Heart left ventricle (tissue), 16 donors: ENCODE results near the gene SH3YL1. TPM values are rescaled to one million over a fixed set of nuclear protein-coding genes. Genes with fewer than 3 reads are reported as not detected.

Experiments used
- ATAC-seq, 4 donors: fragments of 200-7000 bp; cut with Tn5 transposase; one replicate each; pipeline ENCODE4 v1.9.1; 2020 to 2022; ENCODE audit warnings: moderate library complexity in 4 of 4, mild to moderate bottlenecking in 3 of 4, moderate number of reproducible peaks in 1 of 4
- DNase-seq, 5 donors: peaks; one replicate each; pipeline ENCODE4 v3.0.0-alpha.2; 2020
- H3K27ac ChIP-seq, 12 donors: fragments of 200-600 bp; sonication (generic) in 4 of 12; one replicate each; pipeline versions ENCODE4 v1.5.0 to v1.8.0; 2016 to 2022; ENCODE audit warnings: mild to moderate bottlenecking in 2 of 12
- H3K27me3 ChIP-seq, 9 donors: fragments of 200-600 bp; sonication (generic) in 2 of 9; one replicate each; pipeline versions ENCODE4 v1.5.1 to v1.8.0; 2016 to 2022; ENCODE audit warnings: mild to moderate bottlenecking in 3 of 9
- H3K36me3 ChIP-seq, 9 donors: fragments of 200-600 bp; sonication (generic) in 2 of 9; one replicate each; pipeline versions ENCODE4 v1.5.0 to v1.8.0; 2018 to 2022; ENCODE audit warnings: mild to moderate bottlenecking in 2 of 9
- H3K4me1 ChIP-seq, 12 donors: fragments of 200-600 bp; sonication (generic) in 4 of 12; one replicate each; pipeline versions ENCODE4 v1.5.0 to v1.8.0; 2016 to 2022; ENCODE audit warnings: mild to moderate bottlenecking in 3 of 12
- H3K4me3 ChIP-seq, 12 donors: fragments of 200-600 bp; sonication (generic) in 4 of 12; one replicate each; pipeline versions ENCODE4 v1.5.0 to v1.8.0; 2017 to 2022; ENCODE audit warnings: mild to moderate bottlenecking in 9 of 12, moderate library complexity in 4 of 12
- H3K9me3 ChIP-seq, 12 donors: fragments of 200-600 bp; sonication (generic) in 4 of 12; one replicate each; pipeline versions ENCODE4 v1.5.0 to v1.8.0; 2016 to 2022; ENCODE audit warnings: mild to moderate bottlenecking in 1 of 12
- POLR2A ChIP-seq, 2 donors: fragments of 450-650 bp; IDR thresholded peaks; one replicate each; pipeline ENCODE4 v1.6.1; 2017; ENCODE audit warnings: antibody characterized with exemption in 2 of 2, mild to moderate bottlenecking in 2 of 2, moderate library complexity in 2 of 2
- WGBS, 4 donors: extraction: QIAGEN DNeasy Blood & Tissue Kit in 2 of 4; methylation state at CpG; one replicate each; pipeline versions ENCODE4 v1.1.5 to v1.1.7; 2013 to 2018; 5-methylcytosine and 5-hydroxymethylcytosine counted together
- intact Hi-C, 10 donors: fragments of 100-400 bp; cut with DNase I; formaldehyde crosslinking; loops; one replicate each; pipeline versions ENCODE4 v1.11.1 to v1.14.2; 2022
- polyA plus RNA-seq, 2 donors: library from polyadenylated mRNA; stranded (reverse); fragments of 200-250 nt; gene quantifications; one replicate each; pipeline ENCODE4 v1.2.3, GENCODE V29; 2013
- total RNA-seq, 9 donors: library from RNA; depleted of rRNA in 2 of 9; stranded (reverse); fragments of >200 nt in 2 of 9; fragmentation: NEBNext Ultra II Directional in 3 of 9; extraction: Animal tissue kit (Norgen Biotek cat#: 25700) in 3 of 9; gene quantifications; one replicate each; pipeline versions ENCODE4 v1.1.0 to v1.2.4, GENCODE V29; 2016 to 2023
- TF ChIP-seq, protein P1 (sequence below), 12 donors: fragments of 200-600 bp; sonication (generic) in 4 of 12; IDR thresholded peaks; one replicate each; pipeline versions ENCODE4 v1.5.0 to v1.8.0; 2018 to 2022; ENCODE audit warnings: antibody characterized with exemption in 12 of 12, mild to moderate bottlenecking in 5 of 12
- donor health status: ischemic (EF 13 %, LVEDD 7.1; RV severe dilation, severe dysfunction).
- donor health status: healthy with polysubstance abuse.
- donor health status: DM: no; HTN: yes; CAD: no.
- donor health status: DM: no; HTN: no; CAD: no.
- donor health status: ischemic (EF 25% LVEDD 6.9; RV normal size, moderate dysfunction).
- donor health status: ischemic (EF 25% LVEDD 5.7; RV mildly dilated, moderate dysfunction).
- donor health status: healthy.
- donor health status: DM: yes; HTN: yes; CAD: no.
- donor health status: ischemic (EF 35%, LVEDD 5.7; RV mildly dilated, moderate dysfunction).
- donor health status: nonischemic (EF 11% LVEDD 7.7; RV severe dilation, severe dysfunction).
- donor health status: DM: yes; HTN: yes; CAD: no.
- donor health status: PGD.
- donor health status: ischemic (EF 29% LVEDD 5.4; RV normal size, mild dysfunction).
- donor health status: nonischemic (EF 23%, LVEDD 6.1; RV moderate dilation, normal function).

SH3YL1 gene
- total and polyA plus RNA-seq, 11 donors: 4.9 to 16.4 (median 10.5) TPM

DNA sequence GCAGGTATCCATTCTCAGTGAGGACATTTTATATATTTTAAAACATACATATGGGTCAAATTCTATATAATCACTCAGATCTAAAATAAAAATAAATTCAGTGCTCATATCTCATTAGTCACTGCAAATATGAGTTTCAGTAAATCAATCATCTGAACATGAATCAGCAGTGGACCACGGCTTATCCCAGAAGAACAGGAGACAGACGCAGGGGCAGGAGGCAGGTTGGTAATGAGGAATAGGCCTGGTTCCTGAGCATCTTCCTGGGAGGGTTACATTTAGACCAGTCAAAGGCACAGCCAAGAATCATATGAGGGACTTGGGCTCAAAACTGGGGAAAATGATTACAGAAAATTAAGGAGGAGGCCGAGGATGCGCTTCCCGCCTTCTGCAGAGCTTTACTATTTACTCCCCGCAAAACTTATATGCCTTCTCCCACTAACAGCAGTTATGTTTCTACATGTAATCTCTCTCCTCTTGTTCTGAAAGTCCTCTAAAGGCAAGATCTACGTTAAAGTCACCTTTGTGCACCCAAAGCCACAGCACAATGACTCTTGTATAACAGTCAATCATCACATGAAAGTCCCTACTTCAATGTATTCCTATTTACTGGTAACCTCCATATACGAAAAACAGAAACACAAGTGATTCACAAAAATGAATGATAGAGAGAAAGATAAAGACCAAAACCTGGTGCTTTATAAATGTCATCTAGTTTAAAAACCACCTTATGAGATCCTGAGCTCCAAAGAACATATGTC is 35.1 kb downstream of the SH3YL1 start:
- H3K4me1 ChIP-seq: no peaks in the 10 kb centered on the region
- no peak overlapping the region for H3K27ac ChIP-seq
- intact Hi-C loops: no loop called here
- no peaks in the 10 kb centered on the region for H3K9me3 ChIP-seq
- H3K4me3 ChIP-seq: no peak overlapping the region
- ATAC-seq (no peak), DNase-seq (no peak)
- no peaks in the 10 kb centered on the region for H3K27me3 ChIP-seq
- TF ChIP-seq, protein P1, sequence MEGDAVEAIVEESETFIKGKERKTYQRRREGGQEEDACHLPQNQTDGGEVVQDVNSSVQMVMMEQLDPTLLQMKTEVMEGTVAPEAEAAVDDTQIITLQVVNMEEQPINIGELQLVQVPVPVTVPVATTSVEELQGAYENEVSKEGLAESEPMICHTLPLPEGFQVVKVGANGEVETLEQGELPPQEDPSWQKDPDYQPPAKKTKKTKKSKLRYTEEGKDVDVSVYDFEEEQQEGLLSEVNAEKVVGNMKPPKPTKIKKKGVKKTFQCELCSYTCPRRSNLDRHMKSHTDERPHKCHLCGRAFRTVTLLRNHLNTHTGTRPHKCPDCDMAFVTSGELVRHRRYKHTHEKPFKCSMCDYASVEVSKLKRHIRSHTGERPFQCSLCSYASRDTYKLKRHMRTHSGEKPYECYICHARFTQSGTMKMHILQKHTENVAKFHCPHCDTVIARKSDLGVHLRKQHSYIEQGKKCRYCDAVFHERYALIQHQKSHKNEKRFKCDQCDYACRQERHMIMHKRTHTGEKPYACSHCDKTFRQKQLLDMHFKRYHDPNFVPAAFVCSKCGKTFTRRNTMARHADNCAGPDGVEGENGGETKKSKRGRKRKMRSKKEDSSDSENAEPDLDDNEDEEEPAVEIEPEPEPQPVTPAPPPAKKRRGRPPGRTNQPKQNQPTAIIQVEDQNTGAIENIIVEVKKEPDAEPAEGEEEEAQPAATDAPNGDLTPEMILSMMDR (IDR thresholded peaks at IDR 0.05): no peak
- no peak for TF ChIP-seq POLR2A (IDR thresholded peaks at IDR 0.05)
- peaks cover 0 to 94% (median 55%) of the 10 kb centered on the region in 9 donors for H3K36me3 ChIP-seq
- 93 to 95% (median 94%) methylated on average over 8 of the region's 8 CpGs for WGBS, 4 donors

DNA sequence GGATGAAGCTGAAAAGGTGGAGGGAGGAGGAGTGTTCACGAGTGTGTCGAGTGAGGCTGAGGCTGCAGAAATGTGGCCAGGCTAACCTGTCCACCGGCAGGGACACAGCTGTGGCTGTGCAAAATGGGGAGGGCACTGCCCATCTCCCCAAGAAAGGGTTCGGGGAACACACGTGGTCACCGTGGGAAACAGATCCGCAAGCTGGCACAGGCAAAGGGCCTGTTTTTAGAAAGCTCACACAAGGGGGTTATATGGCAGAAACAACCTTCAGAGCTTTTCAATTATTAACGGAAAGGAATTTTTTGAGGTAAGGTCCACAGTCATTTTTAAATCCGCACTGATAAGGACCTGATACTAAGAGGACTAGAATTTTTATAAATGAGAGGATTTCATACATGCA is 35.7 kb downstream of the SH3YL1 start:
- 93 to 95% (median 95%) methylated on average over 9 of the region's 9 CpGs for WGBS, 4 donors
- Histone ChIP-seq H3K27ac (no peak overlapping the region), H3K4me1 (no peaks in the 10 kb centered on the region), H3K27me3 (no peaks in the 10 kb centered on the region), H3K4me3 (no peak overlapping the region), H3K36me3 (peaks cover 0 to 94% (median 55%) of the 10 kb centered on the region in 9 donors), H3K9me3 (no peaks in the 10 kb centered on the region)
- DNase-seq: no peak
- intact Hi-C loops: no loop called here
- TF ChIP-seq POLR2A (IDR thresholded peaks at IDR 0.05): no peak
- ATAC-seq: no peak

DNA sequence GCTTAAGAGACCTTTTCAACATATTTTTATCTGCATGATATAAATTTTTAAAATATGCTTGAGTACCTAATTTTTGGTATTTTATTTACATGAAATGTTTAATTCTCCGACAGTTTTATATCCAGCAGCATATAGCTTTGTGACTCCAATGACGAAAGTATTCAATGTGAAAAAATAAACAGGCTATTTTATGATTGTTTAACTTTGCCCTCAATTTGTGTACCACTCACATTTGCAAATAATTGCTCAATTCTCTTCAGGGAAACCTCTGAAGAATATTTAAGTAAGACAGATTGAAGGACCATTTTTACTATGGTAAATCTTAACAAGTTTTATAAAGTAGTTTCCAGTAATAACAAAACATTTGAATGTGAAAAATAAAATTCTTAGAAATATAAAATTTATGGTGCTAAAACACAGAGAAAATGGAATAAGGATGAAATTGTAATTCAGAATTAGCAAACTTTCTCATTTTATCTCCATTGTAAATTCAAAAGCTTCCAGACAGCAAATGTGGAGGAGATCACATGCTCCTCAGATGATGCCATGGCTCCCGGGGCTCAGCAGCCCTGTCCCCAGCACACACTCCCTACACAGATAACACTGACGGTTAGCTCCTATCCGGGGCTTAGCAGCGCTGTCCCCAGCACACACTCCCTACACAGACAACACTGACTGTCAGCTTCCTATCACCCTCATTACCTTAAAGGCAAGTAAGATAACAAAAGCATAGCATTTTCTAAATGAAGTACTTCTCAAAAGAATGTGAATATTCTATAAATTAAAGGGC is 39.7 kb downstream of the SH3YL1 start:
- Histone ChIP-seq H3K4me1 (no peaks in the 10 kb centered on the region), H3K9me3 (no peaks in the 10 kb centered on the region), H3K27me3 (no peaks in the 10 kb centered on the region), H3K36me3 (peaks cover 0 to 85% (median 51%) of the 10 kb centered on the region in 9 donors), H3K4me3 (no peak overlapping the region), H3K27ac (no peak overlapping the region)
- 75 to 87% (median 78%) methylated on average over 6 of the region's 6 CpGs for WGBS, 4 donors
- ATAC-seq (no peak), DNase-seq (no peak)
- intact Hi-C loops: no loop called here
- TF ChIP-seq, protein P1 (IDR thresholded peaks at IDR 0.05): no peak
- TF ChIP-seq POLR2A (IDR thresholded peaks at IDR 0.05): no peak

DNA sequence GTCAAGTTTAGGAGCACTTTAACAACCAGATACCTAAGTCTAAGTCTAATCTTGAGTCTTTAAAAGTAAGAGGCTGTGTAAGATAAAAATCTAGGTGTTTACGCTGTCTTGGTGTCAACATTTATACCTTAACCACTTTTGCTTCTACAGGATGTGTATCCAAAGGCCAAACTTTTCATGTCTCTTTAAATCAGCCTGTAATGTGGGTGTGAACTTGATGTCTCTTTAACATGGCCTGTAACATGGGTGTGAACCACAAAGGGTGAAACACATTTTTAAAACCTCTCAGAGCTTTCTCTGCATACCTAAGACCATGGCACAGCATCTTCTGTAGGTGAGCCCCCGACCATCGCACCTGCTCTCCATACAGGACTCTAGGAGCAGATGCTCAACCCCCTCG is 40.4 kb downstream of the SH3YL1 start:
- no peak overlapping the region for H3K27ac ChIP-seq
- DNase-seq (no peak), ATAC-seq (no peak)
- H3K36me3 ChIP-seq: peaks cover 0 to 85% (median 52%) of the 10 kb centered on the region in 9 donors
- H3K27me3 ChIP-seq: no peaks in the 10 kb centered on the region
- TF ChIP-seq, protein P1 (IDR thresholded peaks at IDR 0.05): no peak
- TF ChIP-seq POLR2A (IDR thresholded peaks at IDR 0.05): no peak
- 93 to 95% (median 95%) methylated on average over 4 of the region's 4 CpGs for WGBS, 4 donors
- no peaks in the 10 kb centered on the region for H3K4me1 ChIP-seq
- H3K4me3 ChIP-seq: no peak overlapping the region
- intact Hi-C loops: no loop called here
- H3K9me3 ChIP-seq: no peaks in the 10 kb centered on the region
